Aorta (tissue), 5 donors: ENCODE data around the gene STK25. TPM values are rescaled to one million over a fixed set of nuclear protein-coding genes. Genes with fewer than 3 reads are reported as not detected.

Source experiments
- ATAC-seq: fragments of 200-7000 bp; cut with Tn5 transposase; one replicate; pipeline ENCODE4 v1.9.1; 2022; ENCODE audit warnings: moderate library complexity; ENCODE audit not compliant: low FRiP score
- DNase-seq, 2 donors: peaks; one replicate each; pipeline ENCODE4 v3.0.0-alpha.2; 2020
- H3K27ac ChIP-seq, 2 donors: one replicate each; pipeline ENCODE4 v1.5.1; 2013; ENCODE audit warnings: low read length in 2 of 2, mild to moderate bottlenecking in 2 of 2, moderate library complexity in 2 of 2, control low read depth in 1 of 2, inconsistent platforms in 1 of 2, low read depth in 1 of 2
- H3K27me3 ChIP-seq, 2 donors: one replicate each; pipeline ENCODE4 v1.6.1; 2013; ENCODE audit warnings: control low read depth in 1 of 2, low read length in 1 of 2, mild to moderate bottlenecking in 1 of 2, moderate library complexity in 1 of 2; ENCODE audit not compliant: insufficient read depth in 2 of 2, control insufficient read depth in 1 of 2
- H3K36me3 ChIP-seq, 2 donors: one replicate each; pipeline ENCODE4 v1.6.1; 2013; ENCODE audit warnings: control low read depth in 1 of 2, low read length in 1 of 2, mild to moderate bottlenecking in 1 of 2; ENCODE audit not compliant: insufficient read depth in 2 of 2, control insufficient read depth in 1 of 2
- H3K4me1 ChIP-seq, 2 donors: one replicate each; pipeline ENCODE4 v1.6.1; 2013; ENCODE audit warnings: low read length in 2 of 2, control low read depth in 1 of 2, mild to moderate bottlenecking in 1 of 2, moderate library complexity in 1 of 2; ENCODE audit not compliant: insufficient read depth in 2 of 2, control insufficient read depth in 1 of 2
- H3K4me3 ChIP-seq, 2 donors: one replicate each; pipeline ENCODE4 v1.5.1; 2013; ENCODE audit warnings: low read length in 2 of 2, control low read depth in 1 of 2, mild to moderate bottlenecking in 1 of 2
- H3K9me3 ChIP-seq: one replicate; pipeline ENCODE4 v1.6.1; 2013; ENCODE audit warnings: mild to moderate bottlenecking, low read length; ENCODE audit not compliant: control insufficient read depth
- WGBS, 2 donors: extraction: QIAGEN DNeasy Blood & Tissue Kit; methylation state at CpG; one replicate each; pipeline ENCODE4 v1.1.7; 2013; 5-methylcytosine and 5-hydroxymethylcytosine counted together
- intact Hi-C, 2 donors: fragments of 100-400 bp; cut with DNase I; formaldehyde crosslinking; loops; one replicate each; pipeline versions ENCODE4 v1.14.2 to v1.15.0; 2022
- long read RNA-seq, 2 donors: library from polyadenylated mRNA; unstranded; transcript quantifications; one replicate each; pipeline ENCODE4 v2.0.0, GENCODE V29; 2020 to 2021
- polyA plus RNA-seq, 2 donors: library from polyadenylated mRNA; stranded (reverse); fragments of 200-250 nt; gene quantifications; one replicate each; pipeline ENCODE4 v1.2.3, GENCODE V29; 2013
- total RNA-seq, 2 donors: library from RNA; stranded (reverse); fragmentation: NEBNext Ultra II Directional; extraction: Animal tissue kit (Norgen Biotek cat#: 25700); gene quantifications; one replicate each; pipeline ENCODE4 v1.2.1, GENCODE V29; 2021
- donor health status: healthy with polysubstance abuse.
- donor health status: Bipolar disorder and iron deficiency.
- donor health status: DM: no; HTN: no; CAD: no.
- donor health status: DM: no; HTN: no; CAD: no.
- donor health status: DM: yes; HTN: yes; CAD: no.

The STK25 gene
- total RNA-seq, result 100 to 1,000 TPM; 101 to 142 TPM
- 100 to 1,000 TPM in 1 of 2 donors, 10 to 100 TPM in 1; 85.1 to 261 TPM for polyA plus RNA-seq
- long read RNA-seq, donor 1, full-length matches to known transcripts, result 120 of 165 reads
- long read RNA-seq, donor 1, partial matches to known transcripts, result 20 of 165 reads
- long read RNA-seq, donor 1, other reads (novel, unspliced or antisense), result 25 of 165 reads
- long read RNA-seq, donor 2, full-length matches to known transcripts, result 65 of 105 reads
- long read RNA-seq, donor 2, partial matches to known transcripts, result 12 of 105 reads
- long read RNA-seq, donor 2, other reads (novel, unspliced or antisense), result 28 of 105 reads

GRCh38 chr2:241508240-241509154 is at the start of gene STK25:
TSS of gene STK25 (minus strand) at chr2:241508584. CDS start at chr2:241508035, 549 bp downstream.
- 1% methylated on average over 72 to 122 of the region's 122 CpGs for WGBS, 2 donors
- Histone ChIP-seq H3K36me3 (no peaks in the 10 kb centered on the region), H3K27ac (no peak within 1 kb of the TSS), H3K9me3 (no peaks in the 10 kb centered on the region), H3K27me3 (no peaks in the 10 kb centered on the region), H3K4me3 (peak within 1 kb of the TSS; percentile 83 to 85), H3K4me1 (no peaks in the 10 kb centered on the region)
- peak; percentile 99 for DNase-seq
- intact Hi-C loops, result loop anchor here in 1 of 2 donors (5.0 kb wide), 2 partner anchors 54 to 104 kb away; no protein-coding TSS in a partner anchor
- peak; percentile 97 for ATAC-seq

DNA sequence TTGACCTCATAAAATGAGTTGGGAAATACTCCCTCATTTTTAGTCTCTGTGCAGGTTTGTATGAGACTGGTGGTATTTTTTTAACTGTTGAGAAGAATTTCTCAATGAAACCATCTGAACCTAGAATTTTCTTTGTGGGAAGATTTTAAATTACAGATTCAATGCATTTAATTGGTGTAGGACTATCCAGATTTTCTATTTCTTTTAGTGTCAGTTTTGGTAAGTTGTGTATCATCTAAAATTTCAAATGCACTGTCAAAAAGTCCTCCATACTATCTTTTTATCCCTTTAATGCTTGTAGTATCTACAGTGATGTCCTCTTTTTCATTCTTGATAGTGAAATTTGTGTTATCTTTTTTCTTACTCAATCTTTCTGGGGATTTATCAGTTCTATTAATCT is 48.4 kb upstream of the STK25 start:
- H3K4me3 ChIP-seq, result no peak overlapping the region
- H3K9me3 ChIP-seq, result peaks cover 8% of the 10 kb centered on the region
- no peaks in the 10 kb centered on the region for H3K36me3 ChIP-seq
- no peaks in the 10 kb centered on the region for H3K27me3 ChIP-seq
- ATAC-seq (no peak), DNase-seq (no peak)
- no peak overlapping the region for H3K27ac ChIP-seq
- intact Hi-C loops, result no loop called here
- no peaks in the 10 kb centered on the region for H3K4me1 ChIP-seq

- WGBS, 2 donors, result 56 to 67% methylated on average over 3 of the region's 3 CpGs
- DNase-seq, result no peak
- Histone ChIP-seq H3K36me3 (no peaks in the 10 kb centered on the region), H3K27ac (no peak overlapping the region), H3K4me1 (no peaks in the 10 kb centered on the region), H3K9me3 (peaks cover 8% of the 10 kb centered on the region), H3K4me3 (no peak overlapping the region), H3K27me3 (no peaks in the 10 kb centered on the region)
- no peak for ATAC-seq
- intact Hi-C loops, result no loop called here
Measured at GRCh38 chr2:241555711-241556110, 47.3 kb upstream of the STK25 start.

DNA sequence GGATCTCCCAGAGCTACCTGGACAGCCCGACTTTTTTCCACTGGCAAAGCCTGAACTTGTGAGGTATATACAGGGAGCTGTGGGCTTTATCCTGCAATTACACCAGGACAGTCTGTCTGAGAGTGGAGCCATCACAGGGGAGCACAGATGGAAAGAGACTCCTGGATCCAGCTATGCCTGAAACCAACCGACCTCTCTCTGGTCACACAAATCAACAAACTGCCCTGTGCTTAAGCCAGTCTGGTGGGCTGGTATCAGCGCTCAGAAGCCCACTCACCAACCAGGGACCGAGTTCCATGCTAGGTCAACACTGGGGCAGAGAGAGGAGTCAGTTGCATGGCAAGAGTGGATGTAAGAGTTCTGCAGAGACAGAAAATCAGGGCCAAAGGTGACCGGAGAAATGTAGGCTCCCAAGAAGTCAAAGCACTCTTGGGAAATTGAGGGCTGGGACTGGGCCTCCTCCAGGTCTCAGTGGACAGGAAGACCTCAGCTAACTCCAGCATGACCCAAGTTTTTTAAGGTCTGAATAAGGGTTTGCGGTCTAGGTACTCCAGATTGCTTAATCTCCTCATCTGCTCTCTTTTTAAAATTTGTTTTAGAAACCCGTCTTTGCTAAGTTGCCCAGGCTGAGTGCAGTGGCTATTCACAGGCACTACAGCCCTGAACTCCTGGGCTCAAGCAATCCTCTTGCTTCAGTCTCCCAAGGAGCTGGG is 46.4 kb upstream of the STK25 start:
- WGBS, 2 donors, result 84 to 88% methylated on average over 7 of the region's 7 CpGs
- Histone ChIP-seq H3K27me3 (no peaks in the 10 kb centered on the region), H3K9me3 (peaks cover 8% of the 10 kb centered on the region), H3K4me1 (no peaks in the 10 kb centered on the region), H3K4me3 (no peak overlapping the region), H3K36me3 (no peaks in the 10 kb centered on the region), H3K27ac (no peak overlapping the region)
- ATAC-seq (no peak), DNase-seq (no peak)
- intact Hi-C loops, result no loop called here

DNA sequence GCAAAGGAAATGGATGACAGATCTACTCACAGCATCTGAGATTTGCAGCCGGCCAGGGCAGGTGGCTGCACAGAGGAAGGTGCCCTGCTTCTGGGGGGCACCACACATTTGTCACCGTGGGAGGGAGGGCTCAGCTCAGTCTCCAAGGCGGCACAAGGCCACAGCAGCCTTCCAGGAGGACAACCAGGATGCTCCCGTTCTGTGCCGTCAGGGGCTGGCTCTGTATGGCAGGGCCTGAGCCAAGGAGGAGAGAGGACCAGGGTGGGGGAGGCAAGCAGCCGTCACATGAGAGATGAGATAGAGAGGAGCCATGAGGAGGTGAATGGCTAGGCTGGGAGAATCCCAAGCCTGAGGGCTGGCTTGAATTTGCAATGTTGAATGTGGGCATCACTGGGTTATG is 45.6 kb upstream of the STK25 start:
- DNase-seq (no peak), ATAC-seq (no peak)
- Histone ChIP-seq H3K9me3 (peaks cover 8% of the 10 kb centered on the region), H3K4me1 (no peaks in the 10 kb centered on the region), H3K36me3 (no peaks in the 10 kb centered on the region), H3K27ac (no peak overlapping the region), H3K27me3 (no peaks in the 10 kb centered on the region), H3K4me3 (no peak overlapping the region)
- intact Hi-C loops, result no loop called here
- 49 to 64% methylated on average over 6 of the region's 6 CpGs for WGBS, 2 donors

- Histone ChIP-seq H3K4me3 (no peak overlapping the region), H3K9me3 (peaks cover 8% of the 10 kb centered on the region), H3K4me1 (no peaks in the 10 kb centered on the region), H3K27me3 (no peaks in the 10 kb centered on the region), H3K27ac (no peak overlapping the region), H3K36me3 (no peaks in the 10 kb centered on the region)
- DNase-seq, result no peak
- intact Hi-C loops, result no loop called here
- ATAC-seq, result no peak
- 76 to 80% methylated on average over 12 of the region's 12 CpGs for WGBS, 2 donors
Measured at GRCh38 chr2:241553512-241553830, 45.1 kb upstream of the STK25 start.

DNA sequence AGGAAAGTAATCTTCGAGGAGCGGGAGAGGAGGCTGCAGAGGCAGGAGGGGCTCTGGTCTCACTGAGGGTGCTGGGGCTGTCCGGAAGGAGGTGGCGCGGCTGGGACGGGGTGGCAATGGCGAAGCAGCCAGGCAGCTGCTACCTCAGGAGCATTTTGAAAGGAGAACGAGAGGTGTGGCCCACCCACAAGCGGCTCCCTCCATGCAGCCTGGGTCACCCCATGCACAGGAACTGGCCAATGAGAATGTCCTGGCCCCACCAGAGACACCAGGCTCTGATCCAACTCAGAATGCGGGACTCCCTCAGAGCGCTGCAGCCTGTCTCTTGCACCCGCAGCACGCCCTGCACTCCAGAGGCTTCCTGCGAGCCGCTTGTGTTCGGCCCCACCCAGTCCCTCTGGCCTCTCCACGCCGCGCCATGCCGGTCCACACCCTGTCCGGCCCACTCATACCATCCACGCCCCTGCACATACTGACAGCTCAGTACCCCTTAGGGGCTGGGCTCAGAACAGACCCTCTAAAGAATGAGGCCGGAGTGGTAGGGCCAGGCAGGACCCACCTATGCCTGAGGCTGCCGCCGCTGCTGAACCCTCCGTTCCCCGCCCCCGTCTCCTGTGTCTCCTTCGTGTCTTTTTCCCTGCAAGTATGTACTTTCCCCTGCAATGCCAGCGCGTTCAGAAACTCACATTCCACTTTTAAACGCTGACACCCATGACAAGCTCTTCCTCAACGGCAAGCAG is 43.8 kb upstream of the STK25 start:
- Histone ChIP-seq H3K27me3 (no peaks in the 10 kb centered on the region), H3K4me3 (no peak overlapping the region), H3K9me3 (peaks cover 8% of the 10 kb centered on the region), H3K4me1 (no peaks in the 10 kb centered on the region), H3K36me3 (no peaks in the 10 kb centered on the region), H3K27ac (no peak overlapping the region)
- no peak for ATAC-seq
- intact Hi-C loops, result no loop called here
- WGBS, 2 donors, result 80 to 87% methylated on average over 33 of the region's 33 CpGs
- no peak for DNase-seq

DNA sequence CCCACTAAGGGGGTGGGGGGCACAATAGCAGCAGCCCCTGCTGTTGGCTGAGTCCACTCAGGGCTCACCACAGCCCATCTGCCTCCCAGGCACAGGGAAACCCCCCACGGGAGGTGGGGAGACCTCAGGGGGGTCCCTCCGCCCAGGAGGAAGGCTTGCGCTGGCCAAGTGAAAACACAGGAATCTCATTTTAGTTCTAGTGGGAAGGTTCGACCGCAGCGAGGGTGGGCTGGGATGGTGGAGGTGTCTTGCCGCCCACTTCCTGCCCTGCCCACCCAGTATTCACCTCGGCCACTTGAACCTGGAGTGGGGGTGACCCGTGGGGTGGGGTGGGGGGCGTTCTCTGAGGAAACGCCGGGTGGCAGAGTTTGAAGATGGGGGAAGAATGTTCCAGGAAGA is 43.2 kb upstream of the STK25 start:
- H3K36me3 ChIP-seq, result no peaks in the 10 kb centered on the region
- peaks cover 8% of the 10 kb centered on the region for H3K9me3 ChIP-seq
- H3K4me1 ChIP-seq, result no peaks in the 10 kb centered on the region
- intact Hi-C loops, result no loop called here
- H3K27me3 ChIP-seq, result no peaks in the 10 kb centered on the region
- WGBS, 2 donors, result 76 to 77% methylated on average over 10 to 12 of the region's 12 CpGs
- DNase-seq (no peak), ATAC-seq (no peak)
- H3K27ac ChIP-seq, result no peak overlapping the region
- no peak overlapping the region for H3K4me3 ChIP-seq
